Measurements from ENCODE around the gene MACO1. TPM values are rescaled to one million over a fixed set of nuclear protein-coding genes. Genes with fewer than 3 reads are reported as not detected.

The MACO1 gene
- total and polyA plus RNA-seq, 2 of the 13 experiments (the other 11 are each of a cell fraction or from before 2014, with no cell fraction given), result 9.7 to 17.0 TPM

DNA sequence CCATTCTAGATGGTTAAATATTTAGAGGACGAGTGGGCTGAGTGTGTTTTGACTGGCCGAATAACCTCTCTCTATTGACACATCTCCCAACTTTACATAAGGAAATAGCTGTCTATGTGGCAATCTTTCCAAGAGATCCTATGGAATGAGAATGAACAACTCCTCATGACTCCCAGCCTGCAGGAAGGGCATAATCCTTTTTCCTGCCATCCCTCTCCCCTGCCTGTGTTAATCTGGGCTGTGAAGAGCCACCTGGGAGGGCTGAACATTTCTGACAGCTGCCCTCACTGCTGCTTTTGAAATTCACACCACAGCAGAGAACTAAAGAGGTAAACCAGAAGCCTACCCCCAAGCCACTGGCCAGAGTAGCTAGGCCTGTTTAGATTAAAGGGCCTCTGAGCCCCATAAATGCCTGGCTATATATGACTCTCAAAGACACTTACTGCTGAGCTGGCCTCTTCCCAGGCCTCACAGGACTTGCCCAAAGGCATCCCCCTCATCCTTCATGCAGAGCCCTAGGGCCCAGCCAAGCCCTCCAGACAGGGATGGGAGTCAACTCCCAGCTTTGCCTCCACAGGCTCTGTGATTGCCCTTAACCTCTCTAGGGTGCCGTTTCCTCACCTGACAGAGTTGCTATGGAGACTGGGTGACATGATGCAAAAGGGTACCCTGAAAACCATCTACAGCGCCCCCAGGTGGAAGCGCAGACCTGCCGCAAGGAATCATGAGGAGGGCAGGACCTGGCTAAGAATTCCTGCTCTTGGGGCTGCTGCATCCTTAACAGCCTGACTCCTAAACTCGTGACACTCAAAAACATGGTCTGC lies 70.8 kb downstream of the MACO1 start (continued):
- peak; percentile 75 for TF ChIP-seq ELF3 (CRISPR knock-in tag; IDR thresholded peaks at IDR 0.05)
- no peak for TF ChIP-seq ZNF10 (CRISPR knock-in tag; IDR thresholded peaks at IDR 0.05; ENCODE audit: borderline replicate concordance, low read depth)
- no peak for TF ChIP-seq ZNF674 (CRISPR knock-in tag; IDR thresholded peaks at IDR 0.05; ENCODE audit: low read depth)
- TF ChIP-seq, protein P1, sequence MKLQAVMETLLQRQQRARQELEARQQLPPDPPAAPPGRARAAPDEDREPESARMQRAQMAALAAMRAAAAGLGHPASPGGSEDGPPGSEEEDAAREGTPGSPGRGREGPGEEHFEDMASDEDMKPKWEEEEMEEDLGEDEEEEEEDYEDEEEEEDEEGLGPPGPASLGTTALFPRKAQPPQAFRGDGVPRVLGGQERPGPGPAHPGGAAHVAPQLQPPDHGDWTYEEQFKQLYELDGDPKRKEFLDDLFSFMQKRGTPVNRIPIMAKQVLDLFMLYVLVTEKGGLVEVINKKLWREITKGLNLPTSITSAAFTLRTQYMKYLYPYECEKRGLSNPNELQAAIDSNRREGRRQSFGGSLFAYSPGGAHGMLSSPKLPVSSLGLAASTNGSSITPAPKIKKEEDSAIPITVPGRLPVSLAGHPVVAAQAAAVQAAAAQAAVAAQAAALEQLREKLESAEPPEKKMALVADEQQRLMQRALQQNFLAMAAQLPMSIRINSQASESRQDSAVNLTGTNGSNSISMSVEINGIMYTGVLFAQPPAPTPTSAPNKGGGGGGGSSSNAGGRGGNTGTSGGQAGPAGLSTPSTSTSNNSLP (IDR thresholded peaks at IDR 0.05; ENCODE audit: low read depth, low read length), result 0 out of 2 replicates have a peak, but pooled peaks have one; percentile 20
- TF ChIP-seq RAD21 (CRISPR knock-in tag; IDR thresholded peaks at IDR 0.05), result no peak
- TF ChIP-seq ZNF749 (CRISPR knock-in tag; IDR thresholded peaks at IDR 0.05; ENCODE audit: borderline replicate concordance), result no peak
- TF ChIP-seq THAP7 (CRISPR knock-in tag; IDR thresholded peaks at IDR 0.05), result no peak
- TF ChIP-seq PRMT3 (CRISPR knock-in tag; IDR thresholded peaks at IDR 0.05; ENCODE audit: borderline replicate concordance, low read depth), result no peak
- no peak for TF ChIP-seq FOXC1 (CRISPR knock-in tag; IDR thresholded peaks at IDR 0.05; ENCODE audit: borderline replicate concordance)
- no peak for TF ChIP-seq KLF15 (CRISPR knock-in tag; IDR thresholded peaks at IDR 0.05; ENCODE audit: borderline replicate concordance)
- TF ChIP-seq ZNF205 (CRISPR knock-in tag; IDR thresholded peaks at IDR 0.05), result no peak
- TF ChIP-seq ZNF607 (CRISPR knock-in tag; IDR thresholded peaks at IDR 0.05; ENCODE audit: borderline replicate concordance), result no peak
- TF ChIP-seq, protein P2, sequence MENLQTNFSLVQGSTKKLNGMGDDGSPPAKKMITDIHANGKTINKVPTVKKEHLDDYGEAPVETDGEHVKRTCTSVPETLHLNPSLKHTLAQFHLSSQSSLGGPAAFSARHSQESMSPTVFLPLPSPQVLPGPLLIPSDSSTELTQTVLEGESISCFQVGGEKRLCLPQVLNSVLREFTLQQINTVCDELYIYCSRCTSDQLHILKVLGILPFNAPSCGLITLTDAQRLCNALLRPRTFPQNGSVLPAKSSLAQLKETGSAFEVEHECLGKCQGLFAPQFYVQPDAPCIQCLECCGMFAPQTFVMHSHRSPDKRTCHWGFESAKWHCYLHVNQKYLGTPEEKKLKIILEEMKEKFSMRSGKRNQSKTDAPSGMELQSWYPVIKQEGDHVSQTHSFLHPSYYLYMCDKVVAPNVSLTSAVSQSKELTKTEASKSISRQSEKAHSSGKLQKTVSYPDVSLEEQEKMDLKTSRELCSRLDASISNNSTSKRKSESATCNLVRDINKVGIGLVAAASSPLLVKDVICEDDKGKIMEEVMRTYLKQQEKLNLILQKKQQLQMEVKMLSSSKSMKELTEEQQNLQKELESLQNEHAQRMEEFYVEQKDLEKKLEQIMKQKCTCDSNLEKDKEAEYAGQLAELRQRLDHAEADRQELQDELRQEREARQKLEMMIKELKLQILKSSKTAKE (CRISPR knock-in tag; IDR thresholded peaks at IDR 0.05; ENCODE audit: borderline replicate concordance), result no peak; the same call in 1 of the 2 replicates
- TF ChIP-seq SRY (CRISPR knock-in tag; IDR thresholded peaks at IDR 0.05), result no peak
- peak; percentile 70; the same call in 1 of the 2 replicates for TF ChIP-seq ZNF614 (CRISPR knock-in tag; IDR thresholded peaks at IDR 0.05; ENCODE audit: borderline replicate concordance)
- TF ChIP-seq MXD3 (CRISPR knock-in tag; IDR thresholded peaks at IDR 0.05), result no peak
- TF ChIP-seq, protein P3, sequence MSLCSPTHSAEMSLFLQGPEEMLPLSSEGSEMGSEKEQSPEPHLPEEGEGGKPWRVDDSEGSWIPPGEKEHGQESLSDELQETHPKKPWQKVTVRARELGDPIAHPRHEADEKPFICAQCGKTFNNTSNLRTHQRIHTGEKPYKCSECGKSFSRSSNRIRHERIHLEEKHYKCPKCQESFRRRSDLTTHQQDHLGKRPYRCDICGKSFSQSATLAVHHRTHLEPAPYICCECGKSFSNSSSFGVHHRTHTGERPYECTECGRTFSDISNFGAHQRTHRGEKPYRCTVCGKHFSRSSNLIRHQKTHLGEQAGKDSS (CRISPR knock-in tag; IDR thresholded peaks at IDR 0.05; ENCODE audit: borderline replicate concordance, low read depth), result no peak
- no peak for TF ChIP-seq SYNCRIP (IDR thresholded peaks at IDR 0.05; ENCODE audit: insufficient read depth, low read depth, low read length)
- TF ChIP-seq KLF13 (CRISPR knock-in tag; IDR thresholded peaks at IDR 0.05), result no peak
- TF ChIP-seq ZNF562 (CRISPR knock-in tag; IDR thresholded peaks at IDR 0.05; ENCODE audit: borderline replicate concordance), result no peak
- TF ChIP-seq ZNF484 (CRISPR knock-in tag; IDR thresholded peaks at IDR 0.05; ENCODE audit: borderline replicate concordance, low read depth), result no peak
- no peak for TF ChIP-seq ZNF264 (CRISPR knock-in tag; IDR thresholded peaks at IDR 0.05)
- no peak for TF ChIP-seq SOX6 (IDR thresholded peaks at IDR 0.05)
- TF ChIP-seq SOX6 (CRISPR knock-in tag; IDR thresholded peaks at IDR 0.05), result peak; percentile 34; the same call in 1 of the 2 replicates

All from HepG2 (cell line).